ENCODE data around the gene SENP2. TPM values are rescaled to one million over a fixed set of nuclear protein-coding genes. Genes with fewer than 3 reads are reported as not detected.

Gene SENP2
- total RNA-seq, 1 experiment from 2014 or later: 36.1 TPM

DNA sequence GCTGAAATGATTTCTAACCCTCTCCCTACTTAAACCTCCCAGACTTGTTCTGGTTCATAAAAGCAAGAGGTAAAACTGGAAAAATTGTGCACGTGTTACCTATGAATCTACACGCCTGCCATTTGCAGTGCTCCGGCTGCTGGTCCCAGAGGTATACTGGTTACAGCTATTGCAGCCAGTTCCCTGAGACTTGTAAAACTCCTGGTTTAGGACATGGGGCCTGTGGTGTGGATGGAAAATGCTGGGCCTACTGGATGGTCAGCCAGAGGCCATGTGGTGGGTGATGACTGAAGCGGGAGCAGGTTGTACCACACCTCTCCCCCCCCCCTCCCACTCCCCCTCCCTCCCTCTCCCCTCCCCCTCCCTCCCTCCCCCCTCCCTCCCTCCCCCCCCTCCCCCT lies 45.0 kb downstream of the SENP2 start:
- H3K9ac ChIP-seq (ENCODE audit: low read length): no peak overlapping the region
- H3K27ac ChIP-seq (ENCODE audit: low read depth, low read length): no peak overlapping the region
- H3K4me2 ChIP-seq (ENCODE audit: low read length): no peak overlapping the region
- TF ChIP-seq JUND (IDR thresholded peaks at IDR 0.05): no peak
- TF ChIP-seq ZFX (IDR thresholded peaks at IDR 0.05): no peak
- TF ChIP-seq EGR1 (IDR thresholded peaks at IDR 0.05; ENCODE audit: low read depth): no peak
- TF ChIP-seq ELF1 (IDR thresholded peaks at IDR 0.05; ENCODE audit: borderline replicate concordance, low read depth): no peak
- no peak for TF ChIP-seq SIN3A (IDR thresholded peaks at IDR 0.05; ENCODE audit: low read depth)
- POLR2A ChIA-PET: no interaction called here
- no peaks in the 10 kb centered on the region for H3K4me1 ChIP-seq (ENCODE audit: control insufficient read depth in 1 of 2, insufficient read depth in 2 of 2, low read length in 2 of 2)
- ATAC-seq: no peak
- H4K20me1 ChIP-seq (ENCODE audit: insufficient read depth): no peaks in the 10 kb centered on the region
- DNase-seq (ENCODE audit: low read depth, low spot score): no peak
- no peaks in the 10 kb centered on the region for H3K9me2 ChIP-seq (ENCODE audit: insufficient read depth)
- CTCF ChIA-PET: interaction anchor here (0.9 kb wide), 1 partner anchor 171 kb away, joined by 3 read pairs; no protein-coding TSS in a partner anchor
- H3K4me3 ChIP-seq (replicated peaks in 1 of 2; ENCODE audit: low read depth in 1 of 2, low read length in 2 of 2): no peak overlapping the region
- H3K27me3 ChIP-seq (ENCODE audit: insufficient read depth, low read length): no peaks in the 10 kb centered on the region
- no peaks in the 10 kb centered on the region for H3K79me2 ChIP-seq (ENCODE audit: insufficient read depth, low read length)
- no TSS peak for BruUV-seq (replicated peaks)
- intact Hi-C loops (cut with micrococcal nuclease): no loop called here
- peaks cover 0 to 2% of the 10 kb centered on the region in 2 experiments; a peak in 1 of 4 replicates for H3K36me3 ChIP-seq (ENCODE audit: control insufficient read depth in 1 of 2, insufficient read depth in 2 of 2, low read length in 2 of 2)
- RAD21 ChIA-PET (ENCODE audit: low non-redundant PET in 1 of 2, low total read pairs in 2 of 2, uncharacterized antibody in 2 of 2, unreplicated experiment in 2 of 2): no interaction called here
- no peak overlapping the region for H2AFZ ChIP-seq (ENCODE audit: low read depth, low read length, poor library complexity, severe bottlenecking)
- H3K9me3 ChIP-seq (ENCODE audit: control insufficient read depth in 1 of 2, insufficient read depth in 1 of 2, low read depth in 1 of 2, low read length in 2 of 2): no peaks in the 10 kb centered on the region

DNA sequence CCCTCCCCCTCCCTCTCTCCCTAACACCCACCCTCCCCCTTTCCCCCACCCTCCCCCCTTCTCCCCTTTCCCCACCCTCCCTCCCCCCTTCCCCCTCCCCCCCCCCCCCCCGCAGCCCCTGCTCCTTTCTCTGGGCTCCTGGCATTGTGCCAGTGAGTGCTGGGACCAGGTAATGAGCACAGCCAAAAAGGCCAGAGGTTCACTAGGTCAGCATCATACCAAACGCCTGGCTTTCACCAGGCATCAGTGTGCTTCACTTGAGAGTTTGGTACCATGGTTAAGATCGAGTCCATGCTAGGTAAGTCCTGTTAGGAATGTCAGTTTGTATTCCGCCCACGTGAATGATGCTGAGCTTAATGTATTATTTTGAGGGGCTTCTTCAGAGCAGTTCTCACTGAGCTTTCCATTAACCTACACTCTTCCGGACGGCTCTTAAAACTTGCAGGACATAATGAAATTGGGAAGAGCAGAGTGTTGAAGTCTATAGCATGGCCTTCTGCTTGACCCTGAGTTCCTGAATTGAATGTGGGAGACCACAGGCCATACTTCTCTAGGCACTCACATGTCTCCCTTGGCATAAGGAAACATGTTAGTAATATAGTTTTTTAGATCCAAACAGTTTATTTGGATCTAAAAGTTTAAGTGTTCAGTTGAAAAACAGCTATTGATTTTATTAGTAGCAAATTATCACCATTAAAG lies 45.6 kb downstream of the SENP2 start:
- TF ChIP-seq TCF7L2 (IDR thresholded peaks at IDR 0.05; ENCODE audit: borderline replicate concordance, extremely low read depth, insufficient read depth, insufficient read length): no peak
- no peak for TF ChIP-seq FOSL1 (IDR thresholded peaks at IDR 0.05; ENCODE audit: low read depth)
- H3K27ac ChIP-seq (ENCODE audit: low read depth, low read length): no peak overlapping the region
- no TSS peak for BruUV-seq (replicated peaks)
- no peaks in the 10 kb centered on the region for H3K27me3 ChIP-seq (ENCODE audit: insufficient read depth, low read length)
- no peak overlapping the region for H3K4me2 ChIP-seq (ENCODE audit: low read length)
- H3K9ac ChIP-seq (ENCODE audit: low read length): no peak overlapping the region
- H4K20me1 ChIP-seq (ENCODE audit: insufficient read depth): no peaks in the 10 kb centered on the region
- H3K9me2 ChIP-seq (ENCODE audit: insufficient read depth): no peaks in the 10 kb centered on the region
- ChIA-PET CTCF (interaction anchor here (0.9 kb wide), 1 partner anchor 171 kb away, joined by 3 read pairs; no protein-coding TSS in a partner anchor), RAD21 (ENCODE audit: low non-redundant PET in 1 of 2, low total read pairs in 2 of 2, uncharacterized antibody in 2 of 2, unreplicated experiment in 2 of 2) (no interaction called here), POLR2A (no interaction called here)
- H3K4me1 ChIP-seq (ENCODE audit: control insufficient read depth in 1 of 2, insufficient read depth in 2 of 2, low read length in 2 of 2): no peaks in the 10 kb centered on the region
- DNase-seq (ENCODE audit: low read depth, low spot score) (peak; percentile 4), ATAC-seq (no peak)
- H2AFZ ChIP-seq (ENCODE audit: low read depth, low read length, poor library complexity, severe bottlenecking): no peak overlapping the region
- H3K9me3 ChIP-seq (ENCODE audit: control insufficient read depth in 1 of 2, insufficient read depth in 1 of 2, low read depth in 1 of 2, low read length in 2 of 2): no peaks in the 10 kb centered on the region
- no peak overlapping the region for H3K4me3 ChIP-seq (replicated peaks in 1 of 2; ENCODE audit: low read depth in 1 of 2, low read length in 2 of 2)
- no peaks in the 10 kb centered on the region for H3K79me2 ChIP-seq (ENCODE audit: insufficient read depth, low read length)
- intact Hi-C loops (cut with micrococcal nuclease): no loop called here
- H3K36me3 ChIP-seq (ENCODE audit: control insufficient read depth in 1 of 2, insufficient read depth in 2 of 2, low read length in 2 of 2): peaks cover 0 to 2% of the 10 kb centered on the region in 2 experiments; a peak in 1 of 4 replicates
